ENCODE results near the gene TBL2. TPM values are rescaled to one million over a fixed set of nuclear protein-coding genes. Genes with fewer than 3 reads are reported as not detected.

TBL2 gene
- total and polyA plus RNA-seq, 10 of the 15 experiments (the other 5 are each of a cell fraction or from before 2014, with no cell fraction given): 1.1 to 49.7 (median 26.7) TPM

DNA sequence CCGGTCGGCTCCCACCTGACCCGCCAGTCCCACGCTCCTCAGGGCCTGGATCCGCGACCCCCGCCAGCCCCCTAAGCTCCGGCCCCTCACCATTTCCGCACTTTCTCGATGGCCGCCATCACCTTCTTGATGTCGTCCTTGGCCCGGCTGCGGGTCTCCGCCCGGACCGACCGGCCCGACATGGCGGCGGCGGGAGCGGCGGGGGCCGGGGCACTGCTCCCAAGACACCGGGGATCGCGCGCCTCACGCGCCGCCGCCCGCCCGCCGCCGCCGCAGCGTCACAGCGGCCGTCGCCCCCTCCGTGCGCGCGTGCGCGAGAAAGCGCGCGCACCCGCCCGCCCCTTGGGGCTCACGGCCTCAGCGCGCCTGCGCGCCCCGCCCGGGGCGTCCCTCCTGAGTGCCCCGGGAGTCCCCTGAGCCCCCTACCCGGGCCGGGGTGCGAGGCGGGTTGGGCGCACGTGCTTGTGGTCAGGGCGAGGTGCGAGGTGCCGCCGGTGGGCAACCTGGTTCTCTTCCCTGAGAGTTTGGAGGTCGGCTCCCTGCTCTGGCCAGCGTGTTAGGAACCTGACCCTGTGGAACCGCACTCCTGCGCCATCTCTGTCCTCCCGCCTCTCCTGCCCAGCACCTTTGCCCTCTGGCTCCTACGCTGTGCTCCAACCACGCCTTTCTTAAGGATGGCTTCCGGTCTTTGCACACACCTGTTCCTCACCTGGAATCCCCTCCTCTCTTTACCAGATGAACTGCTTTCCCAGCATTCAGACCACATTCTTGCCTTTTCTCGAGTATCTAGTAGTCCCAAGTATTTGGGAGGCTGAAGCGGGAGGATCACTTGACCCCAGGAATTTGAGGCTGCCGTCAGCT, 20.8 kb downstream of the TBL2 start, which contains the start of gene BCL7B (continued):
- TF ChIP-seq, protein P1, sequence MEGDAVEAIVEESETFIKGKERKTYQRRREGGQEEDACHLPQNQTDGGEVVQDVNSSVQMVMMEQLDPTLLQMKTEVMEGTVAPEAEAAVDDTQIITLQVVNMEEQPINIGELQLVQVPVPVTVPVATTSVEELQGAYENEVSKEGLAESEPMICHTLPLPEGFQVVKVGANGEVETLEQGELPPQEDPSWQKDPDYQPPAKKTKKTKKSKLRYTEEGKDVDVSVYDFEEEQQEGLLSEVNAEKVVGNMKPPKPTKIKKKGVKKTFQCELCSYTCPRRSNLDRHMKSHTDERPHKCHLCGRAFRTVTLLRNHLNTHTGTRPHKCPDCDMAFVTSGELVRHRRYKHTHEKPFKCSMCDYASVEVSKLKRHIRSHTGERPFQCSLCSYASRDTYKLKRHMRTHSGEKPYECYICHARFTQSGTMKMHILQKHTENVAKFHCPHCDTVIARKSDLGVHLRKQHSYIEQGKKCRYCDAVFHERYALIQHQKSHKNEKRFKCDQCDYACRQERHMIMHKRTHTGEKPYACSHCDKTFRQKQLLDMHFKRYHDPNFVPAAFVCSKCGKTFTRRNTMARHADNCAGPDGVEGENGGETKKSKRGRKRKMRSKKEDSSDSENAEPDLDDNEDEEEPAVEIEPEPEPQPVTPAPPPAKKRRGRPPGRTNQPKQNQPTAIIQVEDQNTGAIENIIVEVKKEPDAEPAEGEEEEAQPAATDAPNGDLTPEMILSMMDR (IDR thresholded peaks at IDR 0.05 in 2 of 3, conservative IDR thresholded peaks at IDR 0.05 in 1 of 3; ENCODE audit: control insufficient read depth in 2 of 3, extremely low read depth in 1 of 3, insufficient read depth in 1 of 3, low read depth in 3 of 3, low read length in 3 of 3): no peak
- TF ChIP-seq CEBPB (IDR thresholded peaks at IDR 0.05; ENCODE audit: borderline replicate concordance in 1 of 2, low read depth in 2 of 2, low read length in 2 of 2): no peak
- no peak for TF ChIP-seq ZNF622 (IDR thresholded peaks at IDR 0.05)
- TF ChIP-seq IKZF1 (conservative IDR thresholded peaks at IDR 0.05): peak; percentile 87
- TF ChIP-seq ZNF274 (IDR thresholded peaks at IDR 0.05; ENCODE audit: insufficient read depth, insufficient read length): no peak
- TF ChIP-seq, protein P2, sequence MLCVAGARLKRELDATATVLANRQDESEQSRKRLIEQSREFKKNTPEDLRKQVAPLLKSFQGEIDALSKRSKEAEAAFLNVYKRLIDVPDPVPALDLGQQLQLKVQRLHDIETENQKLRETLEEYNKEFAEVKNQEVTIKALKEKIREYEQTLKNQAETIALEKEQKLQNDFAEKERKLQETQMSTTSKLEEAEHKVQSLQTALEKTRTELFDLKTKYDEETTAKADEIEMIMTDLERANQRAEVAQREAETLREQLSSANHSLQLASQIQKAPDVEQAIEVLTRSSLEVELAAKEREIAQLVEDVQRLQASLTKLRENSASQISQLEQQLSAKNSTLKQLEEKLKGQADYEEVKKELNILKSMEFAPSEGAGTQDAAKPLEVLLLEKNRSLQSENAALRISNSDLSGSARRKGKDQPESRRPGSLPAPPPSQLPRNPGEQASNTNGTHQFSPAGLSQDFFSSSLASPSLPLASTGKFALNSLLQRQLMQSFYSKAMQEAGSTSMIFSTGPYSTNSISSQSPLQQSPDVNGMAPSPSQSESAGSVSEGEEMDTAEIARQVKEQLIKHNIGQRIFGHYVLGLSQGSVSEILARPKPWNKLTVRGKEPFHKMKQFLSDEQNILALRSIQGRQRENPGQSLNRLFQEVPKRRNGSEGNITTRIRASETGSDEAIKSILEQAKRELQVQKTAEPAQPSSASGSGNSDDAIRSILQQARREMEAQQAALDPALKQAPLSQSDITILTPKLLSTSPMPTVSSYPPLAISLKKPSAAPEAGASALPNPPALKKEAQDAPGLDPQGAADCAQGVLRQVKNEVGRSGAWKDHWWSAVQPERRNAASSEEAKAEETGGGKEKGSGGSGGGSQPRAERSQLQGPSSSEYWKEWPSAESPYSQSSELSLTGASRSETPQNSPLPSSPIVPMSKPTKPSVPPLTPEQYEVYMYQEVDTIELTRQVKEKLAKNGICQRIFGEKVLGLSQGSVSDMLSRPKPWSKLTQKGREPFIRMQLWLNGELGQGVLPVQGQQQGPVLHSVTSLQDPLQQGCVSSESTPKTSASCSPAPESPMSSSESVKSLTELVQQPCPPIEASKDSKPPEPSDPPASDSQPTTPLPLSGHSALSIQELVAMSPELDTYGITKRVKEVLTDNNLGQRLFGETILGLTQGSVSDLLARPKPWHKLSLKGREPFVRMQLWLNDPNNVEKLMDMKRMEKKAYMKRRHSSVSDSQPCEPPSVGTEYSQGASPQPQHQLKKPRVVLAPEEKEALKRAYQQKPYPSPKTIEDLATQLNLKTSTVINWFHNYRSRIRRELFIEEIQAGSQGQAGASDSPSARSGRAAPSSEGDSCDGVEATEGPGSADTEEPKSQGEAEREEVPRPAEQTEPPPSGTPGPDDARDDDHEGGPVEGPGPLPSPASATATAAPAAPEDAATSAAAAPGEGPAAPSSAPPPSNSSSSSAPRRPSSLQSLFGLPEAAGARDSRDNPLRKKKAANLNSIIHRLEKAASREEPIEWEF (IDR thresholded peaks at IDR 0.05; ENCODE audit: insufficient replicate concordance, low read depth, low read length): no peak
- TF ChIP-seq, protein P3, sequence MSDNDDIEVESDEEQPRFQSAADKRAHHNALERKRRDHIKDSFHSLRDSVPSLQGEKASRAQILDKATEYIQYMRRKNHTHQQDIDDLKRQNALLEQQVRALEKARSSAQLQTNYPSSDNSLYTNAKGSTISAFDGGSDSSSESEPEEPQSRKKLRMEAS (IDR thresholded peaks at IDR 0.05; ENCODE audit: low read depth, low read length): no peak; the same call in 1 of the 2 replicates
- no peak for TF ChIP-seq EED (IDR thresholded peaks at IDR 0.05; ENCODE audit: low read depth)
- TF ChIP-seq ZNF207 (IDR thresholded peaks at IDR 0.05; ENCODE audit: borderline replicate concordance): no peak
- TF ChIP-seq TCF7 (IDR thresholded peaks at IDR 0.05; ENCODE audit: borderline replicate concordance): no peak
- no peak for TF ChIP-seq NFIC (IDR thresholded peaks at IDR 0.05; ENCODE audit: low read depth, low read length)
- no peak for TF ChIP-seq BCL11A (IDR thresholded peaks at IDR 0.05; ENCODE audit: low read depth, low read length)
- TF ChIP-seq GATAD2B (conservative IDR thresholded peaks at IDR 0.05; ENCODE audit: low read depth): peak; percentile 75
- TF ChIP-seq TBL1XR1 (IDR thresholded peaks at IDR 0.05; ENCODE audit: low read depth, low read length): no peak
- TF ChIP-seq NR2F1 (conservative IDR thresholded peaks at IDR 0.05): peak; percentile 84
- TF ChIP-seq HDAC2 (IDR thresholded peaks at IDR 0.05): no peak
- TF ChIP-seq KDM1A (IDR thresholded peaks at IDR 0.05; ENCODE audit: borderline replicate concordance): no peak
- TF ChIP-seq SIN3A (IDR thresholded peaks at IDR 0.05; ENCODE audit: low read depth, low read length): no peak
- no peak for TF ChIP-seq SUPT20H (IDR thresholded peaks at IDR 0.05; ENCODE audit: borderline replicate concordance, control insufficient read depth, low read depth, low read length)
- TF ChIP-seq MEF2A (IDR thresholded peaks at IDR 0.05; ENCODE audit: insufficient read depth, low read depth, low read length): no peak
- no peak for TF ChIP-seq BRCA1 (IDR thresholded peaks at IDR 0.05; ENCODE audit: low read depth, low read length)
- TF ChIP-seq TAF1 (IDR thresholded peaks at IDR 0.05; ENCODE audit: borderline replicate concordance, low read depth, low read length): peak; percentile 55; the same call in 1 of the 2 replicates
- 0 out of 2 replicates have a peak, but pooled peaks have one; percentile 43 for TF ChIP-seq STAT1 (conservative IDR thresholded peaks at IDR 0.05)
- TF ChIP-seq HDGF (IDR thresholded peaks at IDR 0.05): peak; percentile 49; the same call in 1 of the 2 replicates
- TF ChIP-seq SMARCA5 (IDR thresholded peaks at IDR 0.05): peak; percentile 99

Measured in GM12878 (cell line).